ENCODE data around the gene LRP1B.

Gene LRP1B

GRCh38 chr2:140307532-140307931 lies 1823.3 kb downstream of the LRP1B start:
- Histone ChIP-seq H3K4me3 (ENCODE audit: low read depth in 1 of 2, low read length in 2 of 2) (no peak overlapping the region), H4K20me1 (ENCODE audit: insufficient read depth, low read length) (no peaks in the 10 kb centered on the region), H3K4me1 (ENCODE audit: insufficient read depth, low read length) (peaks cover 20% of the 10 kb centered on the region), H3K4me2 (ENCODE audit: insufficient read depth, low read length) (no peak overlapping the region), H3K79me2 (ENCODE audit: insufficient read depth, low read length) (no peaks in the 10 kb centered on the region), H3K36me3 (ENCODE audit: insufficient read depth, low read length) (no peaks in the 10 kb centered on the region), H3K9me3 (ENCODE audit: insufficient read depth, low read length, severe bottlenecking) (no peaks in the 10 kb centered on the region), H3K27me3 (ENCODE audit: insufficient read depth, low read length, poor library complexity) (no peaks in the 10 kb centered on the region), H3K9ac (ENCODE audit: low read depth, low read length) (no peak overlapping the region), H2AFZ (ENCODE audit: low read depth, low read length) (no peak overlapping the region), H3K27ac (ENCODE audit: low read length) (no peak overlapping the region)
- no peak for TF ChIP-seq EZH2 (IDR thresholded peaks at IDR 0.05; ENCODE audit: borderline replicate concordance, low read depth, low read length, severe bottlenecking)
- TF ChIP-seq, protein P1, sequence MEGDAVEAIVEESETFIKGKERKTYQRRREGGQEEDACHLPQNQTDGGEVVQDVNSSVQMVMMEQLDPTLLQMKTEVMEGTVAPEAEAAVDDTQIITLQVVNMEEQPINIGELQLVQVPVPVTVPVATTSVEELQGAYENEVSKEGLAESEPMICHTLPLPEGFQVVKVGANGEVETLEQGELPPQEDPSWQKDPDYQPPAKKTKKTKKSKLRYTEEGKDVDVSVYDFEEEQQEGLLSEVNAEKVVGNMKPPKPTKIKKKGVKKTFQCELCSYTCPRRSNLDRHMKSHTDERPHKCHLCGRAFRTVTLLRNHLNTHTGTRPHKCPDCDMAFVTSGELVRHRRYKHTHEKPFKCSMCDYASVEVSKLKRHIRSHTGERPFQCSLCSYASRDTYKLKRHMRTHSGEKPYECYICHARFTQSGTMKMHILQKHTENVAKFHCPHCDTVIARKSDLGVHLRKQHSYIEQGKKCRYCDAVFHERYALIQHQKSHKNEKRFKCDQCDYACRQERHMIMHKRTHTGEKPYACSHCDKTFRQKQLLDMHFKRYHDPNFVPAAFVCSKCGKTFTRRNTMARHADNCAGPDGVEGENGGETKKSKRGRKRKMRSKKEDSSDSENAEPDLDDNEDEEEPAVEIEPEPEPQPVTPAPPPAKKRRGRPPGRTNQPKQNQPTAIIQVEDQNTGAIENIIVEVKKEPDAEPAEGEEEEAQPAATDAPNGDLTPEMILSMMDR (IDR thresholded peaks at IDR 0.05; ENCODE audit: borderline replicate concordance, extremely low read depth, low read length, poor library complexity, severe bottlenecking), result no peak
- ATAC-seq (ENCODE audit: insufficient read depth, low read depth) (no peak), DNase-seq (no peak)

DNA sequence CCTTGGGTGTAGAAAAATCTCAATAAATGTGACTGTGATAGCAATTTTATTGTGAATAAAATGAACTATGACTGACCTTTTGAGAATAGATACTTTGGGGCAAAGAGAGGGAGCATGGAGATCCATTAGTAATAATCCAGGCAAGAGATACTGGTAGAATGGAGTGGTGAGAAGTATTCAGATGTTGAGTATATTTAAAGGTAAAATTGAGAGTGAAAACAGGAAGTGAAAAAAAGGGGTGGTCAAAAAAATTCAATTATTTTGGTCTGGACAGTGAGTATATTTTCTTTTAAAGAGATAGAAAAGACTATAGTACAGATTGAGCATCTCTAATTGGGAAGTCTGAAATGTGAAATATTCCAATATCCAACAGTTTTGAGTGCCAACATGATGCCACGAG lies 1835.0 kb downstream of the LRP1B start:
- H3K36me3 ChIP-seq (ENCODE audit: insufficient read depth, low read length), result no peaks in the 10 kb centered on the region
- TF ChIP-seq EZH2 (IDR thresholded peaks at IDR 0.05; ENCODE audit: borderline replicate concordance, low read depth, low read length, severe bottlenecking), result no peak
- TF ChIP-seq, protein P1 (IDR thresholded peaks at IDR 0.05; ENCODE audit: borderline replicate concordance, extremely low read depth, low read length, poor library complexity, severe bottlenecking), result no peak
- no peaks in the 10 kb centered on the region for H4K20me1 ChIP-seq (ENCODE audit: insufficient read depth, low read length)
- H3K4me3 ChIP-seq (ENCODE audit: low read depth in 1 of 2, low read length in 2 of 2), result no peak overlapping the region
- ATAC-seq (ENCODE audit: insufficient read depth, low read depth) (no peak), DNase-seq (no peak)
- H2AFZ ChIP-seq (ENCODE audit: low read depth, low read length), result no peak overlapping the region
- no peaks in the 10 kb centered on the region for H3K9me3 ChIP-seq (ENCODE audit: insufficient read depth, low read length, severe bottlenecking)
- no peaks in the 10 kb centered on the region for H3K79me2 ChIP-seq (ENCODE audit: insufficient read depth, low read length)
- H3K4me1 ChIP-seq (ENCODE audit: insufficient read depth, low read length), result no peaks in the 10 kb centered on the region
- no peak overlapping the region for H3K4me2 ChIP-seq (ENCODE audit: insufficient read depth, low read length)
- H3K27ac ChIP-seq (ENCODE audit: low read length), result no peak overlapping the region
- H3K27me3 ChIP-seq (ENCODE audit: insufficient read depth, low read length, poor library complexity), result no peaks in the 10 kb centered on the region
- H3K9ac ChIP-seq (ENCODE audit: low read depth, low read length), result no peak overlapping the region

GRCh38 chr2:140288726-140289125 lies 1842.1 kb downstream of the LRP1B start:
- peaks cover 15% of the 10 kb centered on the region; the same call in 1 of the 2 replicates for H3K4me1 ChIP-seq (ENCODE audit: insufficient read depth, low read length)
- DNase-seq, result no peak
- TF ChIP-seq, protein P1 (IDR thresholded peaks at IDR 0.05; ENCODE audit: borderline replicate concordance, extremely low read depth, low read length, poor library complexity, severe bottlenecking), result no peak
- TF ChIP-seq EZH2 (IDR thresholded peaks at IDR 0.05; ENCODE audit: borderline replicate concordance, low read depth, low read length, severe bottlenecking), result no peak
- no peak overlapping the region for H2AFZ ChIP-seq (ENCODE audit: low read depth, low read length)
- H3K4me2 ChIP-seq (ENCODE audit: insufficient read depth, low read length), result no peak overlapping the region
- H3K4me3 ChIP-seq (ENCODE audit: low read depth in 1 of 2, low read length in 2 of 2), result no peak overlapping the region
- no peaks in the 10 kb centered on the region for H3K27me3 ChIP-seq (ENCODE audit: insufficient read depth, low read length, poor library complexity)
- no peak for ATAC-seq (ENCODE audit: insufficient read depth, low read depth)
- no peaks in the 10 kb centered on the region for H3K79me2 ChIP-seq (ENCODE audit: insufficient read depth, low read length)
- no peaks in the 10 kb centered on the region for H4K20me1 ChIP-seq (ENCODE audit: insufficient read depth, low read length)
- H3K9ac ChIP-seq (ENCODE audit: low read depth, low read length), result no peak overlapping the region
- H3K36me3 ChIP-seq (ENCODE audit: insufficient read depth, low read length), result no peaks in the 10 kb centered on the region
- no peaks in the 10 kb centered on the region for H3K9me3 ChIP-seq (ENCODE audit: insufficient read depth, low read length, severe bottlenecking)
- no peak overlapping the region for H3K27ac ChIP-seq (ENCODE audit: low read length)

DNA sequence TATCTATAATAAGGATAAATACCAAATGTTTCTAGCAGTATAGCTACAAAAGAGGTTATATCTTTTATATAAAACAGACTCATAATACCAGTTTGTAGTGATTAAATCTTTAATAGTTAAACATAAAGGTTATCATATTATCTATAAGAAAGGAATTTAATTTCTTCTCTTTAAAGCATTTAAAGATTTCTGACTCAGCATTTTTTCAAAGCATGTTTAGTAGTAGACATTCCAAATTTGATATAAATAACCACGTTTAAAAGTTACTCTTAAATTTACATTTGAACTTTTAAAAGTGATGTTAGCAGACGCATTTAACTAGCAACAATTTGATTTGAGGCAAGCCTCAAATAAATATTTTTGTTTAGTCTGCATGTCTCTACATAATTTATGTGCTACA lies 1842.6 kb downstream of the LRP1B start:
- Histone ChIP-seq H3K9ac (ENCODE audit: low read depth, low read length) (no peak overlapping the region), H2AFZ (ENCODE audit: low read depth, low read length) (no peak overlapping the region), H3K36me3 (ENCODE audit: insufficient read depth, low read length) (no peaks in the 10 kb centered on the region), H3K27ac (ENCODE audit: low read length) (no peak overlapping the region), H3K79me2 (ENCODE audit: insufficient read depth, low read length) (no peaks in the 10 kb centered on the region), H3K4me3 (ENCODE audit: low read depth in 1 of 2, low read length in 2 of 2) (no peak overlapping the region), H4K20me1 (ENCODE audit: insufficient read depth, low read length) (no peaks in the 10 kb centered on the region), H3K4me2 (ENCODE audit: insufficient read depth, low read length) (no peak overlapping the region), H3K4me1 (ENCODE audit: insufficient read depth, low read length) (peaks cover 15% of the 10 kb centered on the region; the same call in 1 of the 2 replicates), H3K9me3 (ENCODE audit: insufficient read depth, low read length, severe bottlenecking) (no peaks in the 10 kb centered on the region), H3K27me3 (ENCODE audit: insufficient read depth, low read length, poor library complexity) (no peaks in the 10 kb centered on the region)
- ATAC-seq (ENCODE audit: insufficient read depth, low read depth), result no peak
- TF ChIP-seq, protein P1 (IDR thresholded peaks at IDR 0.05; ENCODE audit: borderline replicate concordance, extremely low read depth, low read length, poor library complexity, severe bottlenecking), result no peak
- TF ChIP-seq EZH2 (IDR thresholded peaks at IDR 0.05; ENCODE audit: borderline replicate concordance, low read depth, low read length, severe bottlenecking), result no peak
- no peak for DNase-seq

All from DND-41 (cell line).